ENCODE measurements around the gene GSTM3.

DNA sequence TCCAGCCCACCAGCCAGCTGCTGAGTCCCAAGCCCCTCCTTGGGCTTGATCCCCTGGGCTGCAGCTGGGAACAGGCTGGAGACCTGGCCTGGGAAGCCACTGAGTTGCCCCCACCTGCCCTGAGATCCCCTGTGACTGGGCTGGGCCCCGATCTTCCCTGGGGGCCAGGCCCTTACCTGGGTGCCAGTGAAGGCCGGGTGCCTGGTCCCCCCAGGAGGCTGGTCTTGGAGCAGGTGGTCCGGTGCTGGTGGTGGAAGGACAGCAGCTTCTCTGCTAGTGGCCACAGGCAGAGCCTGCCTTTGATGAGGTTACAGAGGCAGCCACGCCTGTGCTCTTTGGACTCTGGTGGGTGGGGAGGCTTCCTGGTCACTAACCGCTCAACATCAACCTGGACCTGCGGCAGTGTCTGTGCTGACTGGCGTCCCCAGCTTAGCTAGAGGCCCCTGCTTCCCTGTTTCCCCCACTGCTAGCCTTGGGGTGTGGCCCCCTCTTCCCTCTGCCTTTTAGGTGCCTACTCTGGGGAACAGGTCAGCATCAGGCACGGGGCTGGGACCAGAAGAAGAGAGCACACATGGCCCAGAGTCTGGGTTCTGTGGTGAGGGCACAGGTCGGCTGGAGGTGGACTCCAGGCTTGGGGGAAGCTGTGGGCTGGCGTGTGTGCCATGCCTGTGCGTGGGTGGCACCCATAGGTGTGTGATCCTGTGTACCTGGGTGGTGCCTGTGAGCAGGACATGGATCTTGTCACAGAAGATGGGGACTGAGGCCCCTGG, 23.0 kb upstream of the GSTM3 start, which contains the start of gene EPS8L3:
- TF ChIP-seq, protein P1, sequence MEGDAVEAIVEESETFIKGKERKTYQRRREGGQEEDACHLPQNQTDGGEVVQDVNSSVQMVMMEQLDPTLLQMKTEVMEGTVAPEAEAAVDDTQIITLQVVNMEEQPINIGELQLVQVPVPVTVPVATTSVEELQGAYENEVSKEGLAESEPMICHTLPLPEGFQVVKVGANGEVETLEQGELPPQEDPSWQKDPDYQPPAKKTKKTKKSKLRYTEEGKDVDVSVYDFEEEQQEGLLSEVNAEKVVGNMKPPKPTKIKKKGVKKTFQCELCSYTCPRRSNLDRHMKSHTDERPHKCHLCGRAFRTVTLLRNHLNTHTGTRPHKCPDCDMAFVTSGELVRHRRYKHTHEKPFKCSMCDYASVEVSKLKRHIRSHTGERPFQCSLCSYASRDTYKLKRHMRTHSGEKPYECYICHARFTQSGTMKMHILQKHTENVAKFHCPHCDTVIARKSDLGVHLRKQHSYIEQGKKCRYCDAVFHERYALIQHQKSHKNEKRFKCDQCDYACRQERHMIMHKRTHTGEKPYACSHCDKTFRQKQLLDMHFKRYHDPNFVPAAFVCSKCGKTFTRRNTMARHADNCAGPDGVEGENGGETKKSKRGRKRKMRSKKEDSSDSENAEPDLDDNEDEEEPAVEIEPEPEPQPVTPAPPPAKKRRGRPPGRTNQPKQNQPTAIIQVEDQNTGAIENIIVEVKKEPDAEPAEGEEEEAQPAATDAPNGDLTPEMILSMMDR (IDR thresholded peaks at IDR 0.05) = no peak
- no peak for TF ChIP-seq POLR2A (IDR thresholded peaks at IDR 0.05)
